IPS-18c (cell line): ENCODE data around the gene PIM2.

Source experiments
- H3K4me3 ChIP-seq: 2 replicates; pipeline ENCODE4 v1.7.0; 2013; ENCODE audit warnings: low read depth, mild to moderate bottlenecking, low read length, moderate library complexity; ENCODE audit not compliant: insufficient read depth
- H3K9me3 ChIP-seq: one replicate; pipeline ENCODE4 v1.6.1; 2013; ENCODE audit warnings: mild to moderate bottlenecking, low read length, moderate library complexity; ENCODE audit not compliant: control insufficient read depth, insufficient read depth

PIM2 gene

GRCh38 chrX:48938721-48939425 lies 20.0 kb upstream of the PIM2 start:
- H3K9me3 ChIP-seq: peaks cover 11% of the 10 kb centered on the region
- no peak overlapping the region for H3K4me3 ChIP-seq

GRCh38 chrX:48937054-48937907 lies 18.5 kb upstream of the PIM2 start:
- H3K4me3 ChIP-seq: no peak overlapping the region
- H3K9me3 ChIP-seq: peaks cover 11% of the 10 kb centered on the region

GRCh38 chrX:48936429-48937053 lies 17.7 kb upstream of the PIM2 start:
- Histone ChIP-seq H3K9me3 (peaks cover 11% of the 10 kb centered on the region), H3K4me3 (no peak overlapping the region)

GRCh38 chrX:48935301-48935670 lies 16.5 kb upstream of the PIM2 start:
- H3K9me3 ChIP-seq: peaks cover 8% of the 10 kb centered on the region
- no peak overlapping the region for H3K4me3 ChIP-seq

- Histone ChIP-seq H3K9me3 (peaks cover 8% of the 10 kb centered on the region), H3K4me3 (no peak overlapping the region)
Measured at GRCh38 chrX:48934581-48935300, 15.9 kb upstream of the PIM2 start.

GRCh38 chrX:48933757-48934156 lies 14.9 kb upstream of the PIM2 start:
- Histone ChIP-seq H3K9me3 (peaks cover 10% of the 10 kb centered on the region), H3K4me3 (no peak overlapping the region)

GRCh38 chrX:48927736-48928382 lies 9.0 kb upstream of the PIM2 start:
- Histone ChIP-seq H3K4me3 (no peak overlapping the region), H3K9me3 (peaks cover 12% of the 10 kb centered on the region)

- H3K4me3 ChIP-seq: no peak overlapping the region
- peaks cover 13% of the 10 kb centered on the region for H3K9me3 ChIP-seq
Measured at GRCh38 chrX:48927123-48927522, 8.3 kb upstream of the PIM2 start.

- peaks cover 13% of the 10 kb centered on the region for H3K9me3 ChIP-seq
- H3K4me3 ChIP-seq: no peak overlapping the region
Measured at GRCh38 chrX:48924270-48924669, 5.4 kb upstream of the PIM2 start.

- no peak overlapping the region; the same call in 1 of the 2 replicates for H3K4me3 ChIP-seq
- H3K9me3 ChIP-seq: peaks cover 11% of the 10 kb centered on the region
Measured at GRCh38 chrX:48923771-48924170, 4.9 kb upstream of the PIM2 start.

- Histone ChIP-seq H3K4me3 (no peak overlapping the region), H3K9me3 (peaks cover 13% of the 10 kb centered on the region)
Measured at GRCh38 chrX:48920718-48921104, 1.9 kb upstream of the PIM2 start.

GRCh38 chrX:48919947-48920717 lies 1.3 kb upstream of the PIM2 start:
- H3K4me3 ChIP-seq: peak overlapping the region; percentile 47; the same call in 1 of the 2 replicates

GRCh38 chrX:48919360-48919841 lies 577 bp upstream of the PIM2 start:
- H3K9me3 ChIP-seq: peaks cover 11% of the 10 kb centered on the region
- peak overlapping the region; percentile 47 for H3K4me3 ChIP-seq

More at GRCh38 chrX:48919947-48920717, 1.3 kb upstream of the PIM2 start:
- H3K9me3 ChIP-seq: peaks cover 11% of the 10 kb centered on the region

GRCh38 chrX:48918301-48918642 lies 552 bp downstream of the PIM2 start:
- peak overlapping the region; percentile 72 for H3K4me3 ChIP-seq
- H3K9me3 ChIP-seq: peaks cover 7% of the 10 kb centered on the region

- H3K9me3 ChIP-seq: peaks cover 4% of the 10 kb centered on the region
- peak overlapping the region; percentile 72 for H3K4me3 ChIP-seq
Measured at GRCh38 chrX:48917139-48918001, 1.5 kb downstream of the PIM2 start.
